ENCODE data around the gene GFM1. TPM values are rescaled to one million over a fixed set of nuclear protein-coding genes. Genes with fewer than 3 reads are reported as not detected.

Gene GFM1
- total RNA-seq, 4 donors from 2014 or later: 62.3 to 96.1 (median 66.1) TPM

GRCh38 chr3:158701420-158702065 is 57.2 kb downstream of the GFM1 start:
- WGBS, 2 donors: 81 to 85% methylated on average over 4 of the region's 4 CpGs

GRCh38 chr3:158702815-158703481 is 58.6 kb downstream of the GFM1 start:
- DNase-seq: no peak
- WGBS, 2 donors: 85 to 90% methylated on average over 4 of the region's 4 CpGs
- Histone ChIP-seq H3K9me3 (no peaks in the 10 kb centered on the region), H3K4me1 (no peaks in the 10 kb centered on the region), H3K4me3 (replicated peaks in 1 of 3) (no peak overlapping the region), H3K27me3 (no peaks in the 10 kb centered on the region), H3K36me3 (no peaks in the 10 kb centered on the region), H3K27ac (no peak overlapping the region)
- intact Hi-C loops (cut with DNase I): no loop called here
- TF ChIP-seq CTCF (IDR thresholded peaks at IDR 0.05) (no peak), POLR2A (IDR thresholded peaks at IDR 0.05) (no peak)

More at GRCh38 chr3:158701420-158702065, 57.2 kb downstream of the GFM1 start:
- Histone ChIP-seq H3K4me1 (no peaks in the 10 kb centered on the region), H3K27ac (no peak overlapping the region), H3K9me3 (no peaks in the 10 kb centered on the region), H3K36me3 (no peaks in the 10 kb centered on the region), H3K4me3 (replicated peaks in 1 of 3) (no peak overlapping the region), H3K27me3 (no peaks in the 10 kb centered on the region)
- TF ChIP-seq POLR2A (IDR thresholded peaks at IDR 0.05) (no peak), CTCF (IDR thresholded peaks at IDR 0.05) (no peak)
- intact Hi-C loops (cut with DNase I): no loop called here
- DNase-seq: no peak

GRCh38 chr3:158703566-158703965 is 59.2 kb downstream of the GFM1 start:
- Histone ChIP-seq H3K36me3 (peaks cover 0 to 5% of the 10 kb centered on the region in 2 donors), H3K4me1 (no peaks in the 10 kb centered on the region), H3K27ac (no peak overlapping the region), H3K9me3 (no peaks in the 10 kb centered on the region), H3K4me3 (replicated peaks in 1 of 3) (no peak overlapping the region), H3K27me3 (no peaks in the 10 kb centered on the region)
- TF ChIP-seq CTCF (IDR thresholded peaks at IDR 0.05): no peak
- no peak for TF ChIP-seq POLR2A (IDR thresholded peaks at IDR 0.05)
- 98 to 100% methylated on average over 1 of the region's 1 CpG for WGBS, 2 donors
- DNase-seq: no peak
- intact Hi-C loops (cut with DNase I): no loop called here

GRCh38 chr3:158709666-158710083 is 65.3 kb downstream of the GFM1 start:
- WGBS, 2 donors: 60 to 82% methylated on average over 4 of the region's 4 CpGs
- Histone ChIP-seq H3K4me3 (replicated peaks in 1 of 3) (no peak overlapping the region), H3K9me3 (no peaks in the 10 kb centered on the region), H3K4me1 (peaks cover 0 to 9% of the 10 kb centered on the region in 2 donors), H3K27me3 (no peaks in the 10 kb centered on the region), H3K27ac (no peak overlapping the region), H3K36me3 (peaks cover 0 to 8% of the 10 kb centered on the region in 2 donors)
- DNase-seq: no peak
- intact Hi-C loops (cut with DNase I): no loop called here
- TF ChIP-seq CTCF (IDR thresholded peaks at IDR 0.05) (no peak), POLR2A (IDR thresholded peaks at IDR 0.05) (no peak)

- no peak for DNase-seq
- no peak for TF ChIP-seq CTCF (IDR thresholded peaks at IDR 0.05)
- no peak for TF ChIP-seq POLR2A (IDR thresholded peaks at IDR 0.05)
- H3K36me3 ChIP-seq: peaks cover 0 to 8% of the 10 kb centered on the region in 2 donors
- H3K4me3 ChIP-seq (replicated peaks in 1 of 3): no peak overlapping the region
- H3K27me3 ChIP-seq: no peaks in the 10 kb centered on the region
- H3K4me1 ChIP-seq: peaks cover 0 to 9% of the 10 kb centered on the region in 2 donors
- WGBS, 2 donors: 36 to 59% methylated on average over 4 of the region's 4 CpGs
- H3K9me3 ChIP-seq: no peaks in the 10 kb centered on the region
- no peak overlapping the region for H3K27ac ChIP-seq
- intact Hi-C loops (cut with DNase I): no loop called here
Observed at GRCh38 chr3:158710601-158711000, 66.3 kb downstream of the GFM1 start.
